ENCODE measurements around the gene TMEM198.

DNA sequence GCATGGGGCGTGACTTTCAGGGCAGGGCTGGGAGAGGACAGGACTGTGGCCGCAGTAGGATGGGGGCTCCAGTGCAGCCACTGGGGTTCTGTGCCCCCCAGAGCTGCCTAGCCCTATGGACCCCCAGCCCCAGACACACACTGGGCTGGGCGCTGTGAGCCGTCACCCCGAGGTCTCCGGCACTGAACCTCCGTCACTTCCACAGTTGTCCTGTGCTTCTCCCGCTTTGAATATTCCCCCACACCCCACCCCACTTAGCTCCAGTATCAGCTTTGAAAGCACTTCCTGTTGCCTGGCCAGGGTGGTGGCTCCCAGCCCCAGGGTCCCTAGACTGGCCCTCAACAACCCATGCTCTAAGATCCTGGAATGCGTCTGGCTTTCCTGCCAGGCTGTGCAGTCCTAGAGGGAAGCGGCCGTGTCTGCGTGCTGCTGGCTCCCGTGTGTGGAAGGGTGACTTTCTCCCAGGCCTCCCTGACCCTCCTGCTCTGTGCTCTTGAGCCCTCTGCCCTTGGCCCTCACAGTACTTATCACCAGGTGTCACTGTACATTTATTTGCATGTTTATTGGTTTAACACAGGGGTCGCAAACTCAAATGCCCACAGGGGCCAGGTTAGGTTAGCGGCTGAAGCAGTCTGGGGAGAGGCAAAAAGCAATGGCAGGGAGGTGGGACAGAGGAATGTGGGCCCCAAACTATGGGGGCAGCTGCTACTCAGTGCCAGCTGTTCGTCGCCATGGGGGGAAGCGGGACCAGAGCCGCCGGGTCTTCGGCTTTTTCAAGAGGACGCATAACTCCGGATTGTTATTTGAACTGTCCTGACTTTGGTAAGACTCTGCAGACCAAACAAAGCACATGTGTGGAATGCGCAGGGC is 17.6 kb downstream of the TMEM198 start:
- TF ChIP-seq, protein P1, sequence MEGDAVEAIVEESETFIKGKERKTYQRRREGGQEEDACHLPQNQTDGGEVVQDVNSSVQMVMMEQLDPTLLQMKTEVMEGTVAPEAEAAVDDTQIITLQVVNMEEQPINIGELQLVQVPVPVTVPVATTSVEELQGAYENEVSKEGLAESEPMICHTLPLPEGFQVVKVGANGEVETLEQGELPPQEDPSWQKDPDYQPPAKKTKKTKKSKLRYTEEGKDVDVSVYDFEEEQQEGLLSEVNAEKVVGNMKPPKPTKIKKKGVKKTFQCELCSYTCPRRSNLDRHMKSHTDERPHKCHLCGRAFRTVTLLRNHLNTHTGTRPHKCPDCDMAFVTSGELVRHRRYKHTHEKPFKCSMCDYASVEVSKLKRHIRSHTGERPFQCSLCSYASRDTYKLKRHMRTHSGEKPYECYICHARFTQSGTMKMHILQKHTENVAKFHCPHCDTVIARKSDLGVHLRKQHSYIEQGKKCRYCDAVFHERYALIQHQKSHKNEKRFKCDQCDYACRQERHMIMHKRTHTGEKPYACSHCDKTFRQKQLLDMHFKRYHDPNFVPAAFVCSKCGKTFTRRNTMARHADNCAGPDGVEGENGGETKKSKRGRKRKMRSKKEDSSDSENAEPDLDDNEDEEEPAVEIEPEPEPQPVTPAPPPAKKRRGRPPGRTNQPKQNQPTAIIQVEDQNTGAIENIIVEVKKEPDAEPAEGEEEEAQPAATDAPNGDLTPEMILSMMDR (IDR thresholded peaks at IDR 0.05), result no peak
- no peak for TF ChIP-seq POLR2A (IDR thresholded peaks at IDR 0.05)

Data from vagina (tissue), 2 donors.